ENCODE results near the gene GPR37L1.
"Not testable (repeated sequence)": the region's sequence is repeated elsewhere in the genome, so short reads cannot be mapped to it uniquely, and the experiment has no call there.

GPR37L1 gene

DNA sequence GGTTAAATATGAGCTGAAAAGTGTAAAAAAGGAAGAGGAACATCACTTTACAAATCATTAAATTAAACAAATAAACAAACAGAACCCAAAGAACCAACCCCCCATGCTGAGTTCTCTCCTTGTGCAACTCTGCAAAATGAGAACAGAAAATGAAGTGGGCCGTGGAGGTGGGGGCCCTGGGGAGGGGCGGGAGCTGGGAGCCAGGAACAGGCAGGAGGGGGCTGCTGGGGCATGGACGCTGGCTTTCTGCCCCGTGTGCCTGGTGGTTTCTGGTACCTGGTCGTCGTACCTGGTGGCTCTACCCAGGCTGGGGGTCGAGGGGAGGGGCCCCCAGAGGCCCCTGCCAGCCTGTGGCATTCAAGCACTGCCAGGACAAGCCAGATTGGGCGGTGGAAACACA is 10.8 kb downstream of the GPR37L1 start:
- no peak for DNase-seq (ENCODE audit: low read depth in 2 of 2)

DNA sequence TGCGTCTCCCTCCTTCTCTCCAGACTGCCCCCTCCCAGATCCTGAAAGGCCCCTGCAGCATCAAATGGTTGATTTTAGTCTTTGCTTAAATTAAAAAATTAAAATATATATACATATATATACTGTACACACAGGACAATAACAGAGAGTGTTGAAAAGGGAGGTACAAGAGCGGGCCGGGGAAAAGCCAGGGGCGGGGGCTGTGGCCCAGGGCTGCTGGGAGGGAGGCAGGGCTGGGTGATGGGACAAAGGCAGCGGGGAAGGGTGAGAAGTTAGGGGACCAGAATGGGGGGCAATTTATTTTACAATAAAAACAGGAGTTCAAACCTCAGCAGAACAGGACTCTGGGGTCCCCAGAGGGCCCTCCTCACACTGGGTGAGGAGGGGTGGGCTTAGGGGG is 11.3 kb downstream of the GPR37L1 start:
- no peak for DNase-seq (ENCODE audit: low read depth in 2 of 2)

DNA sequence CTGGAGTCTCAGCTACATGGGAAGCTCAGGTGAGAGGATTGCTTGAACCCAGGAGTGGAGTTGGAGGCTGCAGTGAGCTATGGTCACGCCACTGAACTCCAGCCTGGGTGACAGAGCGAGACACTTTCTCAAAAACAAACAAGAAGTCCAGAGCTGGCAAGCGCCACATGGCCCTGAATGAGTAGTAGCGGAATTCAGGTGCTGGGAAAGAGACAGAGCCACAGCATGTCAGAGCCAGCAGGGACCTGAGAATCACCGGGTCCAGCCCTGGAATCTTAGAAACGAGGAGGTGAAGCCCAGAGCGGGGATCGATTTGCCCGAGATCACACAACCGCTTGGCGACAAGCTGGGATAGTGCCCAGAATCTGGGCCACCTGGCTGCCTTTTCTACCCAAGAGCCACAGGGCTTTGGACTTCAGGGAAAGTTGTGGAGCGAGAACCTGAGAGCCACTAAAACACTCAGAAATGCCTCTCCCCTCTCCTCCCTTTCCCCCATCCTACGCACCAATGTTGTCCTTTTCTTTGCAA is 12.0 kb downstream of the GPR37L1 start:
- no peak for DNase-seq (ENCODE audit: low read depth in 2 of 2)

DNA sequence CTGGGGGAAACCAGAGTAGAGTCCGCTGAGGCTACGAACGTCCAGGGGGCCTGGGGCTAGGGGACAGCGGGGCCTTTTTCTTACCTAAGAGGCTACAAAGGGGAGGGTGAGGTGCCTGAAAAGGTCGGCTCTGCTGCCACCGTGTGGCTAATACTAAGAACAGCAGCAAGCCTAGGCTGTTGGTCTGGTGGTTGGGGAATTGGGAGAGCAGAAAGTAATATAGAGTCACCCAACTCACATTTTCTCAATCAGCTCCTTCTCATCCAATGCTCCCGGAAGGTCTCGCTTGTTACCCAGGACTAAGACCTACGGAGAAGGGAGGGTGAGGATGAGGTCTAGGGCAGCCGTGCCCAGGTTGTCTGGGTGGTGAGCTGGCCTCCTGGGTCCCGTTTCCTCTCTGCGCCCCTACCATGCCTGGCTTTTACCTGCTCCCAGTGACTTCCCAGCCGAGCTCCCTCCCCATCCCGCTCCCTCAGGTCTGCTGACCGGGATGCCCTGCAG is 12.6 kb downstream of the GPR37L1 start:
- DNase-seq (ENCODE audit: low read depth in 2 of 2): no peak

DNA sequence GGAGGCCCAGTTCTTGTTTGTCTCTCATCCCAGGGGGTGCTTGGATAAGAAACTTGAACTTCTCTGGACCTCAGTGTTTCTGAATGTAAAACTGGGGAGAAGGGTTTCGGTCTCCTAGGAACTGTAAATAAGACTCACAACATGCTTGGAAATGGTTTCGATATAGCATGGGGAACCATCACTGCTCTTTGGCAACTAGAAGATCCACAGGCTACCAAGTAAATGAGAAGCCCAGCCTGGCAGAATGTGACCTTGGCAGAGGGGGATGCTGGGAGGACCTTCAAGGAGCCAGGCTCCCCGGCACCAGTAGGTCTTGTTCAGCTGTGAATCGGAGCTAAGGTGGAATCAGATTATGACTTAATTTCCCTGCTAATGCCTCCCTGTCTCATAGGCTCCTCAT is 18.1 kb downstream of the GPR37L1 start:
- no peak for DNase-seq (ENCODE audit: low read depth in 2 of 2)

DNA sequence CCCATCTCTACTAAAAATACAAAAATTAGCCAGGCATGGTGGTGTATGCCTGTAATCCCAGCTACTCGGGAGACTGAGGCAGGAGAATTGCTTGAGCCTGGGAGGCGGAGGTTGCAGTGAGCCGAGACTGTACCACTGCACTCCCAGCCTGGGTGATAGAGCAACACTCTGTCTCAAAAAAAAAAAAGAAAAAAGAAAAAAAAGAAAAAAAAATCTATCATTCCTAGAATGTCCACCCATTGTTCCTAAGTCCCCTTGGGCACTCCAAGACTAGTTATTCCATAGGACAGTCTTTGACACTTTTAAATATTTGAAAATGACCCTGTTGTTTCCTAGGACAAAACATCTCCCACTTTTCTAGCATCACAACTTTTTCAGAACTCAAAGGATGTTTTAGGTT is 18.8 kb downstream of the GPR37L1 start:
- not testable (repeated sequence) for DNase-seq (ENCODE audit: low read depth in 2 of 2)

DNA sequence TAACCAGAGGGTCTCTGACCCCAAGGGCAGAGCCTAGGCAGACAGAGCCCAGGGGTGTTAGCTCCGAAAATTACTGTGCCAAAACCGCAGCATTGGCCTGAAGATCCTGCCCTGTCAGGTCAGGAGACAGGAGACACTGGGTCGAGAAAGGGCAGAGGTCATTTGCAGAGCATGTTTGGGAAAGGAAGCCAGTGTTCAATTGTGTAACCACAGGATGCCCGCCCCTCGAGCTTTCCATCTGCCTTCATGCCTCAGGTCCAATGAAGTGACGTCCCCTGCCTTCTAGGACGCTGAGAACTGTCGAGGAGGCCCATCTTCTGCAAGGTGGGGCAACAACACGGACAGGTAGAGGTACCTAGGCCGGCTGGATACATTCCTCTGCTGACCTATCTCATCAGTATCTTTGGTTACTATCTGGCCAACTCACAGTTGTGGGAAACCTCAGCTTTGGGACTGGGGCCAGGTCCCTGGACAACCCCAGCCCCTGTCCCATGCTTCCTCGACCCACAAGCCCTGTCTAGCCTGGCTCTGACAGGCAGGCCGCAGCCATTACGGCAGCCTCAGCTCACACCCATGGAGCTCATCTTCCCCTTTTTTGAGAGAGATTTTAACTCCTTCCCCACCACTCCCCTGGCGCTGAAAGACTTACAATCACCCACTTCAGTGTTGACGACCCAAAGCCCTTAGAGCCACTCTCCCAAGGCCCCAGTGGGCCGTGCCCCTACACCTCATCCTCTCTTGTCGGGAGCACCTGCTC is 20.5 kb downstream of the GPR37L1 start:
- no peak for DNase-seq (ENCODE audit: low read depth in 2 of 2)

DNA sequence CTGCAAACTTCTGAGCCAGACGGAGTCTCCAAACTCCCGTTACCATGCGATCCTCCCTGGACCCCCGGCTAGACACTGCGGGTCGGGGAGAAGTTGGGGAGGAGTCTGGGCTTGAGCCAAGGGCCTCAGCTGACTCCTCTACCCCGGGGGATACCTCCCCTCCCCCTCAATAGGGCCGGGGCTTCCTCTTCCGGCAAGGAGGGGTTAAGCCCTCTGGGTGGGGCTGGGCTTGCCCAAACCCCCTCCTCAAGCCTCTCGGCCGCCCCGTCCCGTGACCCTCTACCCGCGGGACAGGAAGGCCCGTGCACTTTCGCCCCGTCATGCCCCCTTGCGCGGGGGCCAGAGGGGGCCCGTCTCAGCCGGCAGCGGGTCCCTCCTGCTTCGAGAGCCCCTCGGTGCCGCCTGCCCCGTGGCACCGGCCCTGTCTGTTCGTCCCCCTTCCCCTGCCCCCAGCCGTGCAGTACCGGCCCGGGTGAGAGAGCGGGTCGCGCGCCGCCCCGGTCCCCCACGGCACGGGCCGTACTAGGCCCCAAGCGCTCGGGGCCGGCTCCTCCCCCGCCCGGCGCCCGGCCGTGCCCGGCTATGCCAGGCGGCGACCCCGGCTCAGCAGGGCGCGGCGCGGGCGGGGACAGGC is 21.2 kb downstream of the GPR37L1 start:
- DNase-seq (ENCODE audit: low read depth in 2 of 2): no peak

DNA sequence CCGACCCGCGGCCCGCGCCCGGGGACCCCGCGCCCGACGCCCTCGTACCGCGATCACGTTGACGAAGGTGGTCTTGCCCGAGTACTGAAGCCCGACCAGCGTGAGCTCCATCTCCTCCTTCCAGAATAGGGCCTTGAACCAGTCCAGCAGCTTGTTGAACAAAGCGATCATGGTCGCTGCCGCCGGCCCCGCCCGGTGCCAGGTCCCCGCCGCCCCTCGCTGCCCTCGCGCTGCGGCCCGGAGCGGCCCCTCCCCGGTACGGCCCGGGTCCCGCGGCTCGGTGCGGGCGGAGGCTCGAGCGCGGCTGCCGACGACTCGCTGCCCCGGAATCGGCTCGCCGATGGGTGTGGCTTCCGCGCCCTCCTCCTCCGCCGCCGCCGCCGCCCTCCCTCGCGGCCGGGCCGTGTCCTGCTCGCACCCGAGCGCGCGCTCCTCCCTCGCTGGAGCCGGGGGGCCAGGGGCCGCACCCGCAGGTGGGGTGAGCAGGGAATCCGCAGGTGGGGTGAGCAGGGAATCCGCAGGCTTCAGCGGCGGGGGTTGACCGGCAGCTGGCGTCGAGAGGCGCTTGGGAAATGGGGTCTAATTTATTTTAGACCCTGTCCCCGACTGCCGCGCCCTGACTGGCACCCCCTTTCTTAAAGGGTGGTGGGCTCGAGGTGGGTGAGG is 21.8 kb downstream of the GPR37L1 start, which contains the start of gene ARL8A:
TSS of gene ARL8A (minus strand) at position 336 of the 666 bp plus-strand sequence. CDS start at position 171, 165 bp downstream.
- DNase-seq (ENCODE audit: low read depth in 2 of 2): peak in 1 of 2 donors; percentile 58

DNA sequence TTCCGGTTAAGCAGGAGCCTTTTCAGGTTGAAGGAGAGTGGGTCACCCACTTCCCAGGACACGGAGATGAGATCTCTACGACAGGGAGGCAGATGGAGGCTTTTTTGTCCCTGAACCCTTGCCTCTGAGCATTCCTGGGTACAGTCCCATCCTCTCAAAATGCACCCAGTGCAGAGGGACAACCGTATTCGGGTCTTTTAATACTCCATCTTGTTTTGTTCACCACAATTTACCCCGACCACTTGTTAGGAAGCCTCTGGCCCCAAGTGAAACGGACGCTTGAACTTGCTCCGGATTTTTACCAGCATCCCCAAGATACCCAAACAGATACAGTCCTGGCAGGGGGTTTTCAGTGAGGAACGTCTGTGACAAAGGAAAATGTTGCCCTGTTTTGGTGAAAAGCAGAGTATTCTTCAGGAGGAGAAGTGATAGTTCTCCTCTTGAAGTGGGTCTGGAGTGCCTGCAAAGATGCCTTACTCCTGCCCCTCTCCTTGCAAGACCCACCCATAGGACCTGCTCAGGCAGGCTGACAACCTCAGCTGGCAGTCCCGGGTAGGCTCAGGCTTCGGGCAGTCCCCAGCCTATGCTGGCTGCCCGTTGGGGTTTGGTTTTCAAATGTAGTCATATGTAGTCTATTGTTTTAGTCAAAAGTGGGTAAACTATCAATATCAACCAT is 22.5 kb downstream of the GPR37L1 start:
- no peak for DNase-seq (ENCODE audit: low read depth in 2 of 2)

DNA sequence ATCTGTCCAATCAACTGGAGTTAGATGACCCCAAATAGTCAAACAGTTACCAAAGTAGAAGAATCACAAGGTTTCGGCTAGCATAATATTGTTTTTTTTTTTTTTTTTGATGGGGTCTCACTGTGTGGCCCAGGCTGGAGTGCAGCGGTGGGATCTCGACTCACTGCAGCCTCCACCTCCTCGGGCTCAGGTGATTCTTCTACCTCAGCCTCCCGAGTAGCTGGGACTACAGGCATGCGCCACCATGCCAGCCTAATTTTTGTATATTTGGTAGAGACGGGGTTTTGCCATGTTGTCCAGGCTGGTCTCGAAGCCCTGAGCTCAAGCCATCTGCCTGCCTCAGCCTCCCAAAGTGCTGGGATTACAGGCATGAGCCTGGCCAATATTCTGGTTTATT is 23.0 kb downstream of the GPR37L1 start:
- DNase-seq (ENCODE audit: low read depth in 2 of 2): not testable (repeated sequence)

DNA sequence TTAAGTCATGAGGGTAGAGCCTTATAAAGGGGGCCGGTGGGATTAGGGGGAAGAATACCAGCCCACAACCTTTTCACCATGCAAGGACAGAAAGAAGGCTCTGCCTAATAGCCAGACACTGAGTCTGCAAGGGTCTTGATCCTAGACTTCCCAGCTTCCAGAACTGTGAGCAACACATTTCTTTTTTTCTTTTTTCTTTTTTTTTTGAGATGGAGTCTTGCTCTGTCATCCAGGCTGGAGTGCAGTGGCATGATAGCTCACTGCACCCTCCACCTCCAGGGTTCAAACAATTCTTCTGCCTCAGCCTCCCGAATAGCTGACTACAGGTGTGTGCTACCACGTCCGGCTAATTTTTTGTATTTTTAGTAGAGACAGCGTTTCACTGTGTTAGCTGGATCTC is 23.6 kb downstream of the GPR37L1 start:
- DNase-seq (ENCODE audit: low read depth in 2 of 2): no peak

DNA sequence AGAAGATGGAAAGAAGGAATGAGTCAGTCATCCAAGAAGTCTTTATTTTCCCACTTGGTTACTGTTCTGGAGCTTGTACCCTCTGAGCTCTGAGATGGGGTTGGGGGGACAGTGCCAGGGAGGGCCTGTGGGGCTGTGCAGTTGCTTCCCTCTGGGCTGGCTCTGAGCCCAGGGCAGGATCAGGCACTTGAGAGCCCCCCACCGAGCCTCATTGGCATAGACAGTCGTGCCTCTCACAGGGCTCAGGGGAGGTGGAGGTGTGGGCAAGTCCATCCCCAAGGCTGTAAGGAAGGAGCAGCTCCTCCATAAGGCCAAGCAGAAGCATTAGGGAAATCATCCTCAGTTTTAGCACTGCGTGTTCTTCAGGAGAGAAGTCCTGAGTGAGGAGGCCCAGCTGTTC is 24.3 kb downstream of the GPR37L1 start:
- DNase-seq (ENCODE audit: low read depth in 2 of 2): no peak

DNA sequence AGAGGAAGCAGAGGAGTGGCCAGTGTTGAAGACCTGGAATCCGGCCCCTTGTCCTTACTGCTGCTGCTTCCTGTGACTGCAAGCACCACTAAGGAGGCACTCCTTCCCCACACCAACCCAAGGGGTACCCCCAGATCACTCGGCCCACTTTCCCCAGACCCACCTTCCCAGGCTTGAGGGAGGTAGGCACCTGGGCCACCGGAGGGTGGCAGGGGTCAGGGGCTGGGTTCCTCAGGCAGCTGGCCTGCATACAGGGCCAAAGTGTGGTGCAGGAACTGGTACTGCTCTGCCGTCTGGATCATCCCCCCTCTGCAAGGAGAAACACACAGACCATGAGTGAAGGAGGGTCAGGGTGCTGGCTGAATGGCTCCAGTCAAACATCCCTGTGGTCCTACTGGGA is 25.7 kb downstream of the GPR37L1 start:
- DNase-seq (ENCODE audit: low read depth in 2 of 2): no peak

DNA sequence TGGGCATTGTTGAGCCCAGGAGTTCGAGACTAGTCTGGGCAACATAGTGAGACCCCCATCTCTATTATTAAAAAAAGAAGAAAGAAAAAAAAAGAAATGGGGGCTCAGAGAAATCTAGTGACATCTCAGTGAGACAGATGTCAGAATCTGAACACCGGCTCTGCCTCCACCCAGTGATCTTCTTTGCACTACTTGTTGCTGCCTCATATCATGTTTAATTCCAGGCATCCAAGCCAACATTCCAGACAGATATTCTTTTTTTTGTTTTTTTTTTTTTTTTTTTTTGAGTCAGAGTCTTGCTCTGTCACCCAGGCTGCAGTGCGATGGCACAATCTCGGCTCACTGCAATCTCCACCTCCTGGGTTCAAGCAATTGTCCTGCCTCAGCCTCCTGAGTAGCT is 26.8 kb downstream of the GPR37L1 start:
- no peak for DNase-seq (ENCODE audit: low read depth in 2 of 2)

DNA sequence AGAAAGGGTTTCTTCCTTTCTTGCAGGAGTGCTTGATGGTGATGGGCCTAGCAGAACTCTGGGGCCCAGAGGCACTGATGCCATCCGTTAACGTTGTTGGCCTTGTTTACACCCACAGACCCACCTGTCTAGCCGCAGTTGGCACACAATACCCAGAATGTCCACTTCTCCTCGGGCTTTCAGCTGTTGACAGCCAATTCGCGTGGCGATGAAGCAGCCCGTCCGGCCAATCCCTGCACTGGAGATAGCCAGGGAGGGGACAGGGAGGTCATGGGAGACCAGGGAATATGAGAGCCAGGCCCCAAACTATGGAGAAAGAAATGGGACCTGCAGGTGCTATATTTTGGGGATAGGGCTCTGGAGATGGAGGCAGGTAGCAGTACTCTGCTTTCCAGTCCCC is 27.5 kb downstream of the GPR37L1 start:
- no peak for DNase-seq (ENCODE audit: low read depth in 2 of 2)

DNA sequence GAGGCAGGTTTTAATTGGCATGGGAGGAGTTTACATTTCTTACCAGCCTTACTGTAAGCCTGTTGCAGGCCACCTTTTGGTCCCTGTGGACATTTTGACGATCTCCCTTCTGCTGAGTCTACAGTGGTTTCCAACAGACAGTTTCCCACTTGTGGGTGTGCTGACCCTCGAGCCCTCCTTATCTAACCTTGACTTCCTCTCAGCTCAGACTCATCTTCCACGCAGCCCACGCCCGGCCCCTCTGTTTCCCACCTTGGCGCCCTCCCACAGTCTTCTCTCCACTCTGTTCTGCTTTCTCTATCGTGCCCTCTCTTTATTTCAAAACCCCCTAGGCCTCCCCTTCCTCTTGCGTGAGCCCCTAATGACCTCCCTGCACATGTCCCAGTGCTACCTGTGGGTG is 27.9 kb downstream of the GPR37L1 start:
- no peak for DNase-seq (ENCODE audit: low read depth in 2 of 2)

DNA sequence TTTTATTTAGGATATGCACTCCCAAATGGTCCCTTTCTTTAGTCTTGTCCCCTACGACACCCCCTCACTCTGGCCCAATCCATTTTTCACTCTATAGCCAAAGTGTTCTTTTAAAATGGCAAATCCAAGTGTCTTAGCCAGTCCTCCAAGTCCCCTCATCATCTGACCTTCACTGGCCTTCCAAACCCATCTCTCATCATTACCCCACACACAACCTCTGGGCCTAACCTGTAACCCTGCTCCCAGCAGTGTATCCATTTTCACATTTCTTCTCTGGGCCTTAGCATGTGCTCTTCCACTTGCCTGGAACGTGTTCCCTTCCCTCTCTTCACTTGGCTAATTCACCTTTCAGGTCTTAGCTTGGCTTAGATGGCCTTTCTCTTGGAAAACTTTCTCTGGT is 28.3 kb downstream of the GPR37L1 start:
- DNase-seq (ENCODE audit: low read depth in 2 of 2): no peak

DNA sequence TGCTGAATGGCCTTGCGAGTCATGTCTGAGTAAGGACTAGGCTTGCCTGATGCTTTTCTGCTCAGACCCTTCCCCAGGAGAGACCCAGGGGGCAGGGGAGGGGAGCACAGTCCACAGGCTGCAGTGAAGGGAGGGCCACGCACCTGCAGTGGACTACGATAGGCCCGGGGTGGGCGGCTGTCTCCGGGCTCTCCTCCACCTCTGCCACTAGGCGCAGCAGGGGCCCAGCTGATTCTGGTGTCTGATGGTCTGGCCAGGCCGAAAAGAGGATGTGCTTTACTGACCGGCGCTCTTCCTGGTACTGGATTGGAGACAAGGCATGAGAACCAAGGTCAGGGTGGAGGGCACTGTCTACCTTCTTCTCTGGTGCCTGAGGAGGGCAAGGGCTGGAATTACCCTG is 29.7 kb downstream of the GPR37L1 start:
- DNase-seq (ENCODE audit: low read depth in 2 of 2): no peak

DNA sequence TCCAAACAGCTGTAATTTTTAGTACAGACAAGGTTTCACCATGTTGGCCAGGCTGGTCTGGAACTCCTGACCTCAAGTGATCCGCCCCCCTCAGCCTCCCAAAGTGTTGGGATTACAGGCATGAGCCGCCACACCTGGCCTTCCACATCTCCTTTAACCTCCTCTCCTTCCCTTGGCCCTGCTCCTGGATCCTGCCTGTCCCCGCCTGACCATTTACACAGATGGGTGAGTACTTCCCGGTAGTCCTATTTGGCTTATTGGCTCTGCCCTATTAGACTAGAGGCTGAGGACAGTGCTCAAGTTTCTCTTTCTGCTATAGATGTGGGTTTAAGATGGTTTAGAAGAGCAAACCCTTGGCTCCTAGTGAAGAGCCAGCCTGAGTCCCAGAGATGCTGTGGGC is 30.6 kb downstream of the GPR37L1 start:
- no peak for DNase-seq (ENCODE audit: low read depth in 2 of 2)

DNA sequence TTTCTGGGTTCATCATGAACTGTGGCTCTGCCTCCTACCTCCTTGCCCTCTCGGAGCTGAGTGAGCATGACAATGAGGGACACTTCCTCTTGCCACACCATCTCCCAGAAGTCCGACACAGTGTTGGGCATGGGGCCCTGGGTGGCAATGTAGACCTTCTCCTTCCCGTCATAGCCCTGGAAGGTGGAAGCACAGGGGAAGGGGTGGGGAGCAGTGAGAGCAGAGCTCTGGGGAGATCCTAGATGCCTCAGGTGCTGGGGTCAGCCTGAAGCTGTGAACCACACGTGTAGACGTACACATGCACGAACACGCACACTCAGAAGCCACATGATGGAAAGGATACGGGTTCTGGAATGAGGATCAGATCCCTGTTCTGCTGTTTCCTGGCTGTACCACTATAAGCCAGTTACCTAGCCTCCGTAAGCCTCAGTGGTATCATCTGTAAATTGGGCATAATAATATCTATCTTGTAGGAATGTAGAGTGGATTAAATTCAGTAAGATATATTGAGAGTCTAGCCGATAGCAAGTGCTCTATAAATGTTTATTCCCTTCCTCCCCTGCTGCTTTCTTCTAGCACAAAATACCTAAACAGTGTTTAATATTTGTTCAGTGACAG is 31.5 kb downstream of the GPR37L1 start:
- no peak for DNase-seq (ENCODE audit: low read depth in 2 of 2)
